SIG-M5 treated with dmso at 0.1 percent for 504 hours (cell line): ENCODE measurements around the gene GAST.
"Not testable (repeated sequence)": the region's sequence is repeated elsewhere in the genome, so short reads cannot be mapped to it uniquely, and the experiment has no call there.

ENCODE experiments used
- DNase-seq: peaks from one replicate; lab custom pipeline; 2025; ENCODE audit not compliant: unreplicated experiment; lab: John Stamatoyannopoulos, UW

The GAST gene

DNA sequence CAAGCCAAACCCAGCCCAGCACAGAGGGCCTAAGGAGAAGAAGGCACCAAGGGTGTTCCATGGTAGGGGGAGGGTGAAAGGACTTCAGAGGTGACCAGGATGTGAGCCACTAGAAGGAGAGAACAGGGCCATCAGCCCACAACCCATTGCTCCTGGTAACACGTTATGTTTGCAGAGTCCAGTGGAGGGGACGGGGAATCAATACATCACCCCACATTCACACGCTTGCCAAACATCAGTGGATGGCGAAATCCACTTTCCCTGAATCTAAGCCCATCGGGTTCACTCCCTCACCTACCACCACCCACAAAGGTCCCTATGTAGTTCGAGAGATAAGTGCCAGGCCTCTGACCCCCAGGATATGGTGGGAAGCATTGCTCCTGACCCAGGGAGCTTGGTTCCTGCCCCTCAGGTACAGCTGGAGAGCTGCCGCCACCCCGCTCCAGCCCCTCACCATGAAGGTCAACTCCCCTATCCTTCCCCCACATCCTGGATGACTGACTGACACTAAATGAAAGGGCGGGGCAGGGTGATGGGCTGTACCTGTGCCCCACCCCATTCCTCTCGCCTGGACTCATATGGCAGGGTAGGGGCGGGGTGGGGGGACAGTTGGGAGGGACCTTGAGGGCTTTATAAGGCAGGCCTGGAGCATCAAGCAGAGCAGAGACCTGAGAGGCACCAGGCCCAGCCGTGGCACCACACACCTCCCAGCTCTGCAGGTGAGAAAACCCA is at the start of gene GAST:
TSS of gene GAST (plus strand) at position 663 of the 732 bp plus-strand sequence. CDS start 3,106 bp downstream, outside the sequence.
- no peak for DNase-seq

- DNase-seq, result no peak
Observed at GRCh38 chr17:41663451-41664171, 48.5 kb upstream of the GAST start.

DNA sequence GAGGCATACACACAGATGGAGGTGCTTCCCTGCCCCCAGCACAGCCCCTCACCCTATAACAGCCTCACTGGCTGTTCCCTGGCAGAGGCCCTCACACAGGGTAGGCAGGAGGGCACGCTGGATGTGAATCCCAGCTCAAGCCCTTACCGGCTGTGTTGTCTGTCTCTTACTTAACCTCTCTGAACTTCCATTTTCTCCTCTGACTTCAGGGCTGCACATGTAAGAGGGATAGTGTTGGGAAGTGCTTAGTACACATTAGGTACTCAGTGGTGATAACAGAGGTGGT is 48.0 kb upstream of the GAST start:
- no peak for DNase-seq

DNA sequence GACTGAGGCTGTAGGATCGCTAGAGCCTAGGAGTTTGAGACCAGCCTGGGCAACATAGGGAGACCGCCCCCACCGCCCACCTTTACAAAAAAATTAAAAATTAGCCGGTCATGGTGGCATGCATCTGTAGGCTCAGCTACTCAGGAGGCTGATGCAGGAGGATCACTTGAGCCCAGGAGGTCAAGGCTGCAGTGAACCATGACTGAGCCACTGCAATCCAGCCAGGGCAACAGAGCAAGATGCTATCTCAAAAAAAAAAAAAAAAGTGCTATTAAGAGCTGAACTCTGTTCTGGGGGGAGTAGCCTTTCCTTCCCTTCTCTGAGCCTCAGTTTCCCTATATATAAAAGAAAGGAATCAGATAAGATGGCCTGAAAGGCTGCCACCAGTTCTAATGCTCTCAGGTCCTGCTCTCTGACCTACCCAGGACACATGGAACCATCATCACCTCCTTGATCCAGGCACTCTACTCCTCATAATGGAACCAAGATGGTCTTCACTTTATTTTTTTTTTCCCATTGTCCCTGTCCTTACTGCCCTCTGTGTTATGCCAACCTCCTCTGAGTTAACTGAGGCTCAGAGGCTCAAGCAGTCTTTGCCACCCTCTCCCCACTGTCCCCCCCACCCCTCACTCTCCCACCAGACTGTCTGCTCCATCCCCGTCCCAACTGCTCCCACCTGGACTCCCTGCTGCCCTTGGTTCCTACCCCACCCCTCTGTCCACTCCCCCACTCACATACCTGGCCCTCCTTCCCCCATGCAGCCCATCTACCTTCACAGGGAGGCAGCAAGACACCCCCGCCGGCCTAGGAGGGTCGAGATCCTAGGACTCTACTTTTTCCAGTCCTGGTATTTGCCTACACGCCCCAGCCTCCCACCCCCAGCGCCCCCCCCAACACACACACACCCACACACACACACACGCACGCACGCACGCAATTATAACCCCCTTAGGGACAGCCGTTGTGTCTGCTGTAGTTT is 47.3 kb upstream of the GAST start:
- no peak for DNase-seq

- DNase-seq, result peak; percentile 66
Observed at GRCh38 chr17:41665566-41666236, 46.4 kb upstream of the GAST start.

GRCh38 chr17:41666237-41666641 is 45.9 kb upstream of the GAST start:
- no peak for DNase-seq

DNA sequence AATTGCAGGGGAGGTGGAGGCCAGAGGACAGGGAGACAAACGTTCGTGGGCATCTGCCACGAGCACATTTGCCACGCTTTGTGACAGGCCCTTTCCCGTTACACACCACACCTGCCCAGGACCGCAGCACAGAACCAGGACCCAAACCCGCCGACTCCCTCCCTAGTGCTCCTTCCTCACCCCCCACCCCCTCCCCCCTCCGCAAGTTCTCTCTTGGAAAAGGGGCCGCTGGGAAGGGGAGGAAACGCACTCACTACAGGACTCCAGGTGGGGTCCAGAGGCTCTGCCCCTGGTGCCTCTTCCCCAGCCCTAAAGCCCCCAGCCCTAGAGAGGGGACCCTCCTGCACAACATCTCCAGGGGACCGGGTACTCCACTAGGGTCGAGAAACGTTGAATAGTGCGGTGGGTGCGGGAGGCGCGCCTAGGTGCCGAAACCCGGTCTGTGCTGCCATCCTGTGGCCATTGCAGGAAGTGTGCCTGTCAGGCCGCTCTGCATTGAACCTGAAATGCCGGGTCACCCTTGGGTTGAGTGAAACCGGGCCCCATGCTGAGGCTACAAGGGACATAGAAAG is 45.3 kb upstream of the GAST start:
- peak; percentile 81 for DNase-seq

DNA sequence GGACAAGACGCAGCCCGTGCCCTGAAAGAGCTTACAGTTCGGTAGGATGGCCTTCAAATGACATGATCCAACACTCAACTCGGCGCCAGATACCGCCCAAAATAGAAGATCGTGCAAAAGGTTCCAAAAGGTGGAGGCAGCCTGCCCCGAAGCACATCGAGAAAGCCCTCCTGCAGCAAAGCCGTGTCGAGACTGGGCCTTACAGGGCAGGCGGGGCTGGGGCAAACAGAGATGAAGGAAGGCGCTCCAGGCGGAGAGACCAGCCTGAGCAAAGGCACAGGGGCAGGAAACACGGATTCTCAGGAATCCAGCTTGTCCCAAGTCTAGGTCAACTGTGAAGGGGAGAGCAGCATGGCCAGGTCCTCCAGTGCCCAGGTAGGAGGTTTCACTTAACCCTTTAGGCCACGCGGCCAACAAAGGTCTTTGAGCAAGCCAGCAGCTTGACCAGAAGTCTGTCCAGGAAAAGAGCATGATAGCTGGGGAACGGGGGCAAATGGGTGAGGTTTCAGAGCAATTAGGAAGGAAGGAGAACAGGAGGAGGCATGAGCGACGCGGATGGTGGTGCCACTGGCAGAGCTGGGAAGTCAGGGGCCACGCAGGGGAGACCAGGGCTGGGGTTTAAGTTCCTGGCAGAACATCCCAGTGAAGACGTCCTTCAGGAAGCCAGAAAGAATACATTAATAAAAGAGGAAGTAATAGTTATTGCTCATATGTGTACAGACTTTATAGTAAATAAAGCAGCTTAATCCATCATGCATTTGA is 44.7 kb upstream of the GAST start:
- peak; percentile 50 for DNase-seq

- DNase-seq, result no peak
Observed at GRCh38 chr17:41672153-41672552, 40.0 kb upstream of the GAST start.

- not testable (repeated sequence) for DNase-seq
Observed at GRCh38 chr17:41675157-41676057, 36.7 kb upstream of the GAST start.

DNA sequence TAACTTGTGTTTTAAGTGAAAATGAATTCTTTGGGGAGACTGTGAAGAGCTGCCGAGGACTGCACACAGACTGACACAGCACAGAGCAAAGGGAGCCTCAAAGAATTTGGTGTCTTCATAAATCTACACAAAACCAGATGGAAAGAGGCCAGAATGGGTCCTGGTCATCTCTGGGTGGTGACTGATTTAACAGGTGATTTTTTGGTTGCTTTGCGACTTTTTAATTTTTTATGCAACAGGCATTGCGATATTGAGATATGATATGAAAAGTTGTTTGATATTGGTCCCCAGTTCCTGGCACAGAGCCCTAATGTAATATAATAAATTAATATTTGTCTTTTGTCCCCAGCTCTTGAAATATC is 36.1 kb upstream of the GAST start:
- DNase-seq, result no peak

DNA sequence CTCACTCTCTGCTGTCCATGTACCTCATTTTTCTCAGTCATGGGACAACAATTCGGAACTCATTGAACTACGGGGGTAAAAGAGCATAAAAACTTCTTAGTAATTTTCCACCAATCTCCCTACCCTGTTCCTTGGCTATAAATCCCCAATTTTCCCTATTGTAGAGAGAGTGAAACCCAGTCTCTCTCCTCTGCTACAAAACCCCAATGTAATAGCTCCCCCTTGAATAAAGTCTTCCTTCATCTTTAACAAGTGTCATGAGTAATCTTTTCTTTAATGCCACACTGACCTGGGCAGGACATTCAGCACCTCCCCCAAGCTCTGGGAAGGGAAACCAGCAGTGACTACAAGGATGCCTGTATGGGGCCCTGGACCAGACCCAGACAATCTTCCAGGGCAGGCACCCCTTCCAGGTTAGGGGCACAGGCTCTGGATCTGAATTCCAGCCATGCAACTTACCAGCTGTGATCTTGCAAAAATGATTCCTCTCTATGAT is 33.7 kb upstream of the GAST start:
- no peak for DNase-seq

GRCh38 chr17:41678907-41679739 is 33.0 kb upstream of the GAST start:
- DNase-seq, result peak; percentile 75

DNA sequence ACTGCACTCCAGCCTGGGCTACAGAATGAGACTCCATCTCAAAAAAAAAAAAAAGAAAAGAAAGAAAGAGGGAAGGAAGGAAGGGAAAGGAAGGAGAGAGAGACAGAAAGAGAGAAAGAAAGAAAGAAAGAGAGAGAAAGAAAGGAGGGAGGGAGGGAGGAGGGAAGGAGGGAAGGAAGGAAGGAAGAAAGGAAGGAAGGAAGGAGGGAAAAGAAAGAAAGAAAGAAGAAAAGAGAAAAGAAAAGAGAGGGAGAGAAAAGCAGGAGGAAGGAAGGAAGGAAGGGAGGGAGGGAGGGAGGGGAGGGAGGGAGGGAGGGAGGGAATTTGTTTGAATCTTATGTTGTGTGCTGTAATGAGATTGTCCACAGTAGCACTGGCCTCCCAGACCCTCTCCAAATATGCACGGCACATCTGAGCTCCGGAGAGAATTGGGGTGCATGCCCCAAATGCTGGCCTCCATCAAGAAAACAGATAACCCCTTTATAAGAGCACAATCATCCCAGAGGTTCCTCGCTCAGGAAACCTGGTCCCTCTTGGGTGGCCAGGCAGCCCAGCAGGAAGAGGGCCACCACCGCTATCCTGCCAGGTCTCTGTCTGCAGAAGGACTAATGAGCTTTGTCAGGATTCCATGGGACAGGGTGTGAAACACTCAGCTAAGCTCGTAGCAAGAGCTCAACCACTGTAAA is 32.2 kb upstream of the GAST start:
- DNase-seq, result no peak

GRCh38 chr17:41680426-41681040 is 31.6 kb upstream of the GAST start:
- DNase-seq, result no peak

DNA sequence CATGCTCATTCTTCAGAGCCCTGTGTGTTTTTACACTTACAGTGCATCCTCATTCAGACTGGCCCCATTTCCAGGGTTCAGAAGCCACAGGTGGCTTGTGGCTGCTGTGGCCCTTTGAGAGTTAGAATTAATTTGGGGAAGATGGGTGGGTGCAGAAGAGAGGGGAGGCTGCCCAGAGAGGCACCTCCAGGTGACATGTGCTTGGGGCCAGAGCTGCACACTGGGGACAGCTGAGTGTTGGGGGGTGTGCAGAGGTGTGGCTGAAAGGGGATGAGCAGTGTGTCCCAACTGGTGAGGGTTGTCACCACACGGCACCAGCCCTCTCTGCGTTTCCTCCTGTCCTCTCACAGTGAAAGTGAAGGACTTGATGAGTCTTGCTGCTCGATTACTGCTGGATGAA is 30.4 kb upstream of the GAST start:
- no peak for DNase-seq

DNA sequence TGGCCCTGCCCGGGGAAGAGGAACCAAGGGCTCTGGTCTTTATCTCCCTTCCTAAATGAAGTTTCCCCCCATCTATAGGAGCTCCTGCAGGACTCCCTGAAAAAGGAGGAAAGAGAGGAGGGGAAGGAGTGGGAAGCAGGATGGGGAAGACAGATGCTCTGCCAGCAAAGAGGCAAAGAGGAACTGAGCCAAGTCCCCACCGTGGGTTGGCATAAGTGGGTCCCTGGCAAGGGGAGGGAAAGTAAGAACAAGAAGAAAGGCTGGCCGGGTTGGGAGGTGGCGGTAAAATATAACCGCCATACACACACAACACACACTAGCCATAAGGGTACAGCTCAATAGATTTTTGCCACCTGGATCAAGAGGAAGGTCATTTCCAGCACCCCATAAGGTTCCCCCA is 29.5 kb upstream of the GAST start:
- DNase-seq, result no peak
